ENCODE data around the gene B4GALT3.

GRCh38 chr1:161185732-161186311 lies 8.5 kb upstream of the B4GALT3 start:
- TF ChIP-seq CTCF (IDR thresholded peaks at IDR 0.05; ENCODE audit: insufficient read depth, low read length) (no peak), POLR2AphosphoS5 (IDR thresholded peaks at IDR 0.05; ENCODE audit: low read depth) (peak; percentile 26; the same call in 1 of the 2 replicates), REST (IDR thresholded peaks at IDR 0.05; ENCODE audit: insufficient replicate concordance, low read depth) (no peak)

Data from HL-60 (cell line).